Right cardiac atrium (tissue), 5 donors: Measurements from ENCODE around the gene SFMBT1. TPM values are rescaled to one million over a fixed set of nuclear protein-coding genes. Genes with fewer than 3 reads are reported as not detected.

Experiments
- ATAC-seq, 2 donors: fragments of 200-7000 bp; cut with Tn5 transposase; one replicate each; pipeline versions ENCODE4 v1.8.0 to v1.9.1; 2020; ENCODE audit warnings: moderate library complexity in 2 of 2, mild to moderate bottlenecking in 1 of 2
- DNase-seq, 3 donors: peaks; one replicate each; pipeline ENCODE4 v3.0.0-alpha.2; 2020
- H3K27ac ChIP-seq: one replicate; pipeline ENCODE4 v1.5.1; 2013; ENCODE audit warnings: mild to moderate bottlenecking, low read length, control low read depth, moderate library complexity
- H3K27me3 ChIP-seq: one replicate; pipeline ENCODE4 v1.6.1; 2013; ENCODE audit not compliant: control insufficient read depth, insufficient read depth
- H3K4me1 ChIP-seq: one replicate; pipeline ENCODE4 v1.6.1; 2013; ENCODE audit warnings: low read length; ENCODE audit not compliant: control insufficient read depth, insufficient read depth
- H3K4me3 ChIP-seq: one replicate; pipeline ENCODE4 v1.5.1; 2013; ENCODE audit warnings: low read length, control low read depth
- H3K9me3 ChIP-seq: one replicate; pipeline ENCODE4 v1.6.1; 2013; ENCODE audit warnings: low read length; ENCODE audit not compliant: control insufficient read depth
- WGBS: extraction: QIAGEN DNeasy Blood & Tissue Kit; methylation state at CpG from one replicate; pipeline ENCODE4 v1.1.7; 2013; 5-methylcytosine and 5-hydroxymethylcytosine counted together
- intact Hi-C, 4 donors: fragments of 100-400 bp; cut with DNase I; formaldehyde crosslinking; loops; one replicate each; pipeline versions ENCODE4 v1.11.0 to v1.14.0; 2022 to 2023
- polyA plus RNA-seq: library from polyadenylated mRNA; stranded (reverse); fragments of 200-250 nt; gene quantifications from one replicate; pipeline ENCODE4 v1.2.3, GENCODE V29; 2013
- total RNA-seq, 4 donors: library from RNA; stranded (reverse); fragmentation: NEBNext Ultra II Directional; extraction: Animal tissue kit (Norgen Biotek cat#: 25700); gene quantifications; one replicate each; pipeline ENCODE4 v1.2.1, GENCODE V29; 2021
- donor health status: healthy with polysubstance abuse.
- donor health status: DM: no; HTN: yes; CAD: no.
- donor health status: DM: no; HTN: no; CAD: no.
- donor health status: DM: no; HTN: yes; CAD: no; lungs with severe emphysema.
- donor health status: DM: yes; HTN: yes; CAD: no.

The SFMBT1 gene
- total and polyA plus RNA-seq, 5 donors = 3.8 to 19.3 (median 15.1) TPM

- DNase-seq (no peak), ATAC-seq (no peak)
- Histone ChIP-seq H3K4me3 (no peak overlapping the region), H3K27ac (no peak overlapping the region), H3K4me1 (no peaks in the 10 kb centered on the region), H3K27me3 (no peaks in the 10 kb centered on the region), H3K9me3 (no peaks in the 10 kb centered on the region)
- intact Hi-C loops = no loop called here
- 96% methylated on average over 12 of the region's 12 CpGs for WGBS
These were observed 179.4 kb downstream of the SFMBT1 start for GRCh38 chr3:52866427-52866826.

GRCh38 chr3:52865994-52866393 lies 179.9 kb downstream of the SFMBT1 start:
- DNase-seq (no peak), ATAC-seq (no peak)
- no peaks in the 10 kb centered on the region for H3K27me3 ChIP-seq
- intact Hi-C loops = no loop called here
- H3K27ac ChIP-seq = no peak overlapping the region
- H3K4me3 ChIP-seq = no peak overlapping the region
- H3K9me3 ChIP-seq = no peaks in the 10 kb centered on the region
- WGBS = 96% methylated on average over 13 of the region's 13 CpGs
- H3K4me1 ChIP-seq = no peaks in the 10 kb centered on the region

GRCh38 chr3:52860424-52860768 lies 185.5 kb downstream of the SFMBT1 start:
- peak in 1 of 2 donors; percentile 47 for ATAC-seq

GRCh38 chr3:52859686-52860423 lies 186.0 kb downstream of the SFMBT1 start:
- H3K4me1 ChIP-seq = no peaks in the 10 kb centered on the region
- ATAC-seq = no peak
- no peaks in the 10 kb centered on the region for H3K27me3 ChIP-seq
- H3K4me3 ChIP-seq = no peak overlapping the region
- intact Hi-C loops = no loop called here
- H3K27ac ChIP-seq = no peak overlapping the region
- no peak for DNase-seq
- H3K9me3 ChIP-seq = no peaks in the 10 kb centered on the region
- 88% methylated on average over 8 of the region's 8 CpGs for WGBS

More at GRCh38 chr3:52860424-52860768, 185.5 kb downstream of the SFMBT1 start:
- Histone ChIP-seq H3K4me1 (no peaks in the 10 kb centered on the region), H3K27me3 (no peaks in the 10 kb centered on the region), H3K9me3 (no peaks in the 10 kb centered on the region), H3K4me3 (no peak overlapping the region), H3K27ac (no peak overlapping the region)
- 86% methylated on average over 8 of the region's 8 CpGs for WGBS
- intact Hi-C loops = no loop called here
- no peak for DNase-seq

- no peak for DNase-seq
- Histone ChIP-seq H3K4me3 (no peak overlapping the region), H3K9me3 (no peaks in the 10 kb centered on the region), H3K27me3 (no peaks in the 10 kb centered on the region), H3K27ac (no peak overlapping the region), H3K4me1 (no peaks in the 10 kb centered on the region)
- intact Hi-C loops = no loop called here
- WGBS = 95% methylated on average over 5 of the region's 5 CpGs
- ATAC-seq = no peak
These were observed 188.0 kb downstream of the SFMBT1 start for GRCh38 chr3:52857864-52858263.

GRCh38 chr3:52857133-52857532 lies 188.7 kb downstream of the SFMBT1 start:
- WGBS = 64% methylated on average over 3 of the region's 3 CpGs
- Histone ChIP-seq H3K27ac (no peak overlapping the region), H3K27me3 (no peaks in the 10 kb centered on the region), H3K4me1 (no peaks in the 10 kb centered on the region), H3K4me3 (no peak overlapping the region), H3K9me3 (no peaks in the 10 kb centered on the region)
- no peak for ATAC-seq
- no peak for DNase-seq
- intact Hi-C loops = no loop called here

GRCh38 chr3:52856666-52857065 lies 189.2 kb downstream of the SFMBT1 start:
- intact Hi-C loops = no loop called here
- no peak for DNase-seq
- Histone ChIP-seq H3K27me3 (no peaks in the 10 kb centered on the region), H3K9me3 (no peaks in the 10 kb centered on the region), H3K4me1 (no peaks in the 10 kb centered on the region), H3K4me3 (no peak overlapping the region), H3K27ac (no peak overlapping the region)
- ATAC-seq = no peak
- 89% methylated on average over 5 of the region's 5 CpGs for WGBS

GRCh38 chr3:52854013-52854412 lies 191.9 kb downstream of the SFMBT1 start:
- H3K4me3 ChIP-seq = no peak overlapping the region
- H3K27me3 ChIP-seq = no peaks in the 10 kb centered on the region
- H3K4me1 ChIP-seq = no peaks in the 10 kb centered on the region
- no peaks in the 10 kb centered on the region for H3K9me3 ChIP-seq
- no peak for ATAC-seq
- 91% methylated on average over 2 of the region's 2 CpGs for WGBS
- no peak for DNase-seq
- intact Hi-C loops = loop anchor here in 2 of 4 donors (5.0 kb wide), 1 partner anchor 218 kb away; no protein-coding TSS in a partner anchor
- H3K27ac ChIP-seq = no peak overlapping the region

Other genes with a start within 250 kb of the SFMBT1 start
- gene ITIH4, start 215.4 kb downstream of the SFMBT1 start, total RNA-seq = 1 to 10 TPM; 3.4 to 5.7 (median 5.0) TPM
- 5.0 TPM for gene ITIH4, start 215.4 kb downstream of the SFMBT1 start, polyA plus RNA-seq
- gene MUSTN1, start 211.1 kb downstream of the SFMBT1 start, total RNA-seq = 10 to 100 TPM; 12.7 to 48.6 (median 41.4) TPM
- gene MUSTN1, start 211.1 kb downstream of the SFMBT1 start, polyA plus RNA-seq = 152 TPM
- gene STIMATE, start 148.5 kb downstream of the SFMBT1 start, total RNA-seq = 1 to 10 TPM; 6.6 to 9.3 (median 8.0) TPM
- 4.3 TPM for gene STIMATE, start 148.5 kb downstream of the SFMBT1 start, polyA plus RNA-seq
- gene RFT1, start 84.4 kb upstream of the SFMBT1 start, total RNA-seq = 10 to 100 TPM; 10.6 to 12.9 (median 12.6) TPM
- gene RFT1, start 84.4 kb upstream of the SFMBT1 start, polyA plus RNA-seq = 7.0 TPM
- gene PRKCD, start 115.1 kb upstream of the SFMBT1 start, total RNA-seq = 10 to 100 TPM; 26.2 to 34.4 (median 31.3) TPM
- gene PRKCD, start 115.1 kb upstream of the SFMBT1 start, polyA plus RNA-seq = 20.9 TPM
- 10 to 100 TPM; 40.3 to 61.8 (median 42.7) TPM for gene TKT, start 209.9 kb upstream of the SFMBT1 start, total RNA-seq
- gene TKT, start 209.9 kb upstream of the SFMBT1 start, polyA plus RNA-seq = 37.7 TPM